H1 (cell line): Measurements from ENCODE around the gene GDPD4. TPM values are rescaled to one million over a fixed set of nuclear protein-coding genes. Genes with fewer than 3 reads are reported as not detected.

Experiments used
- CTCF ChIA-PET: fragments of 300-600 bp; sonication (Branson Sonifier 250); formaldehyde crosslinking; loops from one replicate; lab custom pipeline; 2021; ENCODE audit not compliant: partially characterized antibody; lab: Charles Lee
- POLR2A ChIA-PET: fragments of 300-600 bp; sonication (Branson Sonifier 250); formaldehyde crosslinking; loops from one replicate; lab custom pipeline; 2021; ENCODE audit warnings: inconsistent platforms; ENCODE audit not compliant: partially characterized antibody; lab: Charles Lee
- DNase-seq, 2 experiments: peaks; one replicate each; pipeline versions ENCODE4 v3.0.0 to v3.0.0-alpha.2; 2010 to 2022; ENCODE audit warnings: low spot score in 2 of 2, low read depth in 1 of 2, mixed read lengths in 1 of 2
- FAIRE-seq: peaks from 2 replicates; lab custom pipeline; 2011; peaks lifted over from hg19 to GRCh38; lab: Jason Lieb, UNC
- H2AFZ ChIP-seq: 2 replicates; pipeline ENCODE4 v1.8.1; 2012; ENCODE audit warnings: low read length, inconsistent platforms
- H2AK5ac ChIP-seq: 2 replicates; pipeline ENCODE4 v1.6.1; 2013; ENCODE audit warnings: low read depth, low read length
- H2BK120ac ChIP-seq: replicated peaks from 2 replicates; pipeline ENCODE3; 2013; ENCODE audit warnings: low read depth, low read length, inconsistent platforms
- H2BK12ac ChIP-seq: 2 replicates; pipeline ENCODE4 v1.6.1; 2013; ENCODE audit warnings: low read depth, low read length
- H2BK15ac ChIP-seq: 2 replicates; pipeline ENCODE4 v1.6.1; 2013; ENCODE audit warnings: low read length
- H2BK20ac ChIP-seq: 2 replicates; pipeline ENCODE4 v1.6.1; 2013; ENCODE audit warnings: low read length
- H2BK5ac ChIP-seq: 2 replicates; pipeline ENCODE4 v1.6.1; 2013; ENCODE audit warnings: low read depth, low read length
- H3K14ac ChIP-seq: 2 replicates; pipeline ENCODE4 v1.6.1; 2013; ENCODE audit warnings: inconsistent platforms; ENCODE audit not compliant: insufficient read length
- H3K18ac ChIP-seq: 2 replicates; pipeline ENCODE4 v1.6.1; 2013; ENCODE audit warnings: low read length; ENCODE audit errors: extremely low read depth
- H3K23ac ChIP-seq: 2 replicates; pipeline ENCODE4 v1.6.1; 2013; ENCODE audit warnings: inconsistent platforms; ENCODE audit not compliant: insufficient read length
- H3K23me2 ChIP-seq: 2 replicates; pipeline ENCODE4 v1.6.1; 2013; ENCODE audit warnings: low read depth, low read length
- H3K27ac ChIP-seq: 2 replicates; pipeline ENCODE4 v1.6.1; 2011; ENCODE audit warnings: low read depth, low read length, inconsistent platforms
- H3K27me3 ChIP-seq, 4 experiments: replicated peaks in 1 of 4; 1 replicate in 1 of 4; 2 replicates in 3 of 4; pipeline versions ENCODE4 v1.6.1 to v1.8.1; 2011 to 2013; ENCODE audit warnings: low read length in 3 of 4, mild to moderate bottlenecking in 3 of 4, inconsistent platforms in 2 of 4, mixed read lengths in 2 of 4, moderate library complexity in 1 of 4; ENCODE audit not compliant: control insufficient read depth in 3 of 4, insufficient read depth in 3 of 4; ENCODE audit errors: extremely low read depth in 1 of 4
- H3K36me3 ChIP-seq, 4 experiments: 2 replicates each; pipeline versions ENCODE4 v1.6.1 to v1.8.1; 2011 to 2013; ENCODE audit warnings: mild to moderate bottlenecking in 4 of 4, low read length in 3 of 4, moderate library complexity in 2 of 4, control low read depth in 1 of 4, inconsistent platforms in 1 of 4; ENCODE audit not compliant: insufficient read depth in 4 of 4, control insufficient read depth in 2 of 4
- H3K4ac ChIP-seq: replicated peaks from 2 replicates; pipeline ENCODE3; 2013; ENCODE audit warnings: low read length, low read depth, mixed read lengths, inconsistent platforms; ENCODE audit not compliant: insufficient read length
- H3K4me1 ChIP-seq, 4 experiments: replicated peaks in 1 of 4; 1 replicate in 1 of 4; 2 replicates in 3 of 4; pipeline versions ENCODE4 v1.6.1 to v1.8.1; 2011 to 2013; ENCODE audit warnings: low read length in 3 of 4, inconsistent platforms in 2 of 4, mixed read lengths in 1 of 4; ENCODE audit not compliant: insufficient read depth in 4 of 4, control insufficient read depth in 3 of 4
- H3K4me2 ChIP-seq, 2 experiments: 2 replicates each; pipeline versions ENCODE4 v1.6.1 to v1.8.1; 2011 to 2013; ENCODE audit warnings: low read depth in 2 of 2, low read length in 2 of 2, control low read depth in 1 of 2, inconsistent platforms in 1 of 2, mild to moderate bottlenecking in 1 of 2; ENCODE audit not compliant: insufficient read depth in 1 of 2
- H3K4me3 ChIP-seq, 4 experiments: fragments of 200-600, 300-600 bp in 1 of 4; sonication (generic), shearing (Covaris generic), sonication (Bioruptor Twin) in 1 of 4; 2 replicates each; pipeline versions ENCODE4 v1.5.1 to v1.8.1; 2011 to 2016; ENCODE audit warnings: low read length in 4 of 4, low read depth in 3 of 4, control low read depth in 2 of 4, inconsistent platforms in 2 of 4, mild to moderate bottlenecking in 2 of 4, mixed read lengths in 1 of 4, moderate library complexity in 1 of 4; ENCODE audit not compliant: insufficient read depth in 2 of 4; ENCODE audit errors: extremely low read depth in 1 of 4
- H3K56ac ChIP-seq: replicated peaks from 2 replicates; pipeline ENCODE3; 2013; ENCODE audit warnings: low read depth, mild to moderate bottlenecking, mixed read lengths, low read length, inconsistent platforms; ENCODE audit not compliant: insufficient read length
- H3K79me1 ChIP-seq: 2 replicates; pipeline ENCODE4 v1.6.1; 2013; ENCODE audit warnings: low read depth, low read length, control low read depth
- H3K79me2 ChIP-seq, 2 experiments: 2 replicates each; pipeline versions ENCODE4 v1.6.1 to v1.8.1; 2012 to 2013; ENCODE audit warnings: low read length in 2 of 2, mild to moderate bottlenecking in 2 of 2, inconsistent platforms in 1 of 2; ENCODE audit not compliant: insufficient read depth in 2 of 2, control insufficient read depth in 1 of 2
- H3K9ac ChIP-seq, 4 experiments: replicated peaks in 1 of 4; 1 replicate in 1 of 4; 2 replicates in 3 of 4; pipeline versions ENCODE4 v1.6.1 to v1.8.1; 2011 to 2013; ENCODE audit warnings: low read depth in 3 of 4, low read length in 3 of 4, control low read depth in 2 of 4, mild to moderate bottlenecking in 2 of 4, moderate library complexity in 2 of 4, inconsistent platforms in 1 of 4; ENCODE audit errors: extremely low read depth in 1 of 4
- H3K9me3 ChIP-seq, 2 experiments: 2 replicates each; pipeline versions ENCODE4 v1.6.1 to v1.8.1; 2012 to 2013; ENCODE audit warnings: mild to moderate bottlenecking in 2 of 2, moderate library complexity in 2 of 2, control low read depth in 1 of 2, inconsistent platforms in 1 of 2, low read depth in 1 of 2, low read length in 1 of 2, mixed read lengths in 1 of 2; ENCODE audit not compliant: insufficient read depth in 2 of 2
- H4K20me1 ChIP-seq, 2 experiments: replicated peaks in 1 of 2; 2 replicates each; pipeline versions ENCODE3 to v1.8.1; 2011 to 2013; ENCODE audit warnings: inconsistent platforms in 2 of 2, low read length in 2 of 2, mild to moderate bottlenecking in 1 of 2; ENCODE audit not compliant: insufficient read depth in 2 of 2, control insufficient read depth in 1 of 2
- H4K5ac ChIP-seq: 2 replicates; pipeline ENCODE4 v1.6.1; 2013; ENCODE audit warnings: low read length, low read depth, mixed read lengths, inconsistent platforms; ENCODE audit not compliant: insufficient read length
- H4K8ac ChIP-seq: 2 replicates; pipeline ENCODE4 v1.8.0; 2013; ENCODE audit warnings: mild to moderate bottlenecking, moderate library complexity, low read length, inconsistent platforms; ENCODE audit not compliant: insufficient read depth; ENCODE audit errors: extremely low read depth
- H4K91ac ChIP-seq: replicated peaks from 2 replicates; pipeline ENCODE3; 2013; ENCODE audit warnings: low read length, mixed read lengths, inconsistent platforms; ENCODE audit not compliant: insufficient read length
- CBX8 ChIP-seq: fragments of 300-800, 300-1000 bp; sonication (generic); IDR thresholded peaks from 2 replicates; pipeline ENCODE4 v1.7.1; 2016; ENCODE audit warnings: low read depth, low read length, borderline replicate concordance
- CHD1 ChIP-seq: IDR thresholded peaks from 2 replicates; pipeline ENCODE4 v1.6.1; 2012; ENCODE audit warnings: low read depth, low read length, improper control_type of control experiment
- FOSL1 ChIP-seq: IDR thresholded peaks from 2 replicates; pipeline ENCODE4 v1.6.1; 2011; ENCODE audit warnings: mild to moderate bottlenecking, low read depth, low read length, moderate library complexity; ENCODE audit not compliant: insufficient read depth
- HDAC2 ChIP-seq, 2 experiments: fragments of 300-600 bp in 1 of 2; sonication (generic) in 1 of 2; IDR thresholded peaks; 2 replicates each; pipeline ENCODE4 v1.6.1; 2011 to 2012; ENCODE audit warnings: low read depth in 2 of 2, low read length in 2 of 2, mild to moderate bottlenecking in 2 of 2, moderate library complexity in 2 of 2, borderline replicate concordance in 1 of 2, inconsistent platforms in 1 of 2
- NANOG ChIP-seq: IDR thresholded peaks from 2 replicates; pipeline ENCODE4 v1.6.1; 2011; ENCODE audit warnings: low read length, low read depth, mild to moderate bottlenecking, inconsistent platforms; ENCODE audit not compliant: insufficient read depth, poor library complexity, severe bottlenecking
- POLR2AphosphoS5 ChIP-seq: IDR thresholded peaks from 2 replicates; pipeline ENCODE4 v1.6.1; 2011; ENCODE audit warnings: low read depth, low read length
- POU5F1 ChIP-seq: IDR thresholded peaks from 2 replicates; pipeline ENCODE4 v1.6.1; 2011; ENCODE audit warnings: low read depth, mild to moderate bottlenecking, low read length, moderate library complexity
- TAF1 ChIP-seq: IDR thresholded peaks from 2 replicates; pipeline ENCODE4 v1.6.1; 2011; ENCODE audit warnings: mild to moderate bottlenecking, low read depth, low read length
- WGBS, 2 experiments: shearing (Covaris generic) in 1 of 2; methylation state at CpG; one replicate each; pipeline versions ENCODE4 v1.1.6 to v1.1.7; 2013 to 2015; ENCODE audit warnings: low lambda C conversion rate in 2 of 2, mixed read lengths in 2 of 2, inconsistent platforms in 1 of 2, low coverage in 1 of 2, missing lambda C conversion rate in 1 of 2; ENCODE audit not compliant: insufficient replicate concordance in 2 of 2, insufficient coverage in 1 of 2, insufficient read length in 1 of 2; ENCODE audit errors: extremely low coverage in 1 of 2, missing lambda C conversion rate in 1 of 2; 5-methylcytosine and 5-hydroxymethylcytosine counted together
- polyA plus RNA-seq, 7 experiments: library from polyadenylated mRNA; depleted of rRNA in 3 of 7; stranded (reverse) in 5 of 7; unstranded in 2 of 7; fragments of >200 nt in 5 of 7; fragments of 200-250 nt in 2 of 7; gene quantifications; 1 replicate in 5 of 7; 2 replicates in 1 of 7; 4 replicates in 1 of 7; pipeline versions ENCODE4 v1.2.1 to v1.2.3, GENCODE V29; 2011 to 2013; ENCODE audit warnings: missing spikeins in 2 of 7, mixed read lengths in 2 of 7
- total RNA-seq: library from RNA; stranded (reverse); fragmentation: NEBNext Ultra II Directional; extraction: Animal tissue kit (Norgen Biotek cat#: 25700); gene quantifications from 2 replicates; pipeline ENCODE4 v1.2.1, GENCODE V29; 2021

Gene GDPD4
- total and polyA plus RNA-seq, 2 of the 8 experiments (the other 6 are each of a cell fraction or from before 2014, with no cell fraction given), result not detected

DNA sequence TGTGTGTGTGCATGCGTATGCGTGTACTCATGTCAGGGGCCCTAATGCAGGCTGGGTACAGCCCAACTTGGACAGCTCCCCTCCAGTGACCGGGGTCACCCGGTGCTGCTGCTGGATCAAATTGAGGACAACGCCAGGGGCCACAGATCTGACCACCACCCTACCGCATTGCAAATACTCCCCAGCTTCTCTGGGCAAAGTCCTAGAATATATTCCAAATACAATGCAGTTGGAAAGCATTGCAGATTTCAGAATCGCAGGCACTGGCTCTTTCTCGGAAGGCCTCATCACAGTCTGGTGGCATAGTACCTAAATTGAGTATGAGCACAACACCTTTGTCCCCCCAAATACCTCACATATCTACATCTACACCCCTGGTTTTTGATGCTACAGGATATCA lies 130.2 kb downstream of the GDPD4 start:
- no peak overlapping the region for H3K14ac ChIP-seq
- whole genome bisulfite sequencing, 2 experiments, result 86% methylated on average over 8 of the region's 8 CpGs; no CpG with 5 or more reads in 1 of the 2 experiments
- ChIA-PET POLR2A (interaction anchor here (0.9 to 1.0 kb wide), 3 partner anchors 11 to 23 kb away, joined by 3 to 4 read pairs (median 3); no protein-coding TSS in a partner anchor), CTCF (interaction anchor here (0.9 to 15.1 kb wide), 13 partner anchors 11 to 130 kb away, joined by 3 to 187 read pairs (median 4); partner anchors contain the start of gene MYO7A)
- peaks cover 20 to 56% (median 32%) of the 10 kb centered on the region in 4 experiments for H3K4me1 ChIP-seq
- peak overlapping the region; percentile 97 for H2BK20ac ChIP-seq
- H3K27me3 ChIP-seq, result peaks cover 0 to 3% (median 0%) of the 10 kb centered on the region in 4 experiments; a peak in 1 of 7 replicates
- H4K20me1 ChIP-seq, result no peaks in the 10 kb centered on the region
- H3K4ac ChIP-seq, result peak overlapping the region; percentile 55
- H2BK12ac ChIP-seq, result peak overlapping the region; percentile 99; the same call in 1 of the 2 replicates
- H2AFZ ChIP-seq, result no peak overlapping the region
- peak overlapping the region; percentile 76; the same call in 1 of the 2 replicates for H2BK5ac ChIP-seq
- DNase-seq (no peak), FAIRE-seq (no peak)
- H3K36me3 ChIP-seq, result no peaks in the 10 kb centered on the region
- no peaks in the 10 kb centered on the region for H3K9me3 ChIP-seq
- H2BK120ac ChIP-seq, result peak overlapping the region; percentile 18
- peak overlapping the region; percentile 94 for H4K91ac ChIP-seq
- H3K4me2 ChIP-seq, result peak overlapping the region; percentile 29 to 58; a peak in 1 of 4 replicates
- H3K18ac ChIP-seq, result peak overlapping the region; percentile 66; the same call in 1 of the 2 replicates
- H3K79me1 ChIP-seq, result no peaks in the 10 kb centered on the region
- no peaks in the 10 kb centered on the region for H3K79me2 ChIP-seq
- no peaks in the 10 kb centered on the region for H3K23me2 ChIP-seq
- peak overlapping the region; percentile 99; the same call in 1 of the 2 replicates for H2BK15ac ChIP-seq
- no peak overlapping the region for H4K8ac ChIP-seq
- H3K4me3 ChIP-seq, result peak overlapping the region in 1 of 4 experiments; percentile 32; a peak in 1 of 8 replicates
- no peak overlapping the region for H3K9ac ChIP-seq
- peak overlapping the region; percentile 94 for H2AK5ac ChIP-seq
- no peak overlapping the region for H3K23ac ChIP-seq
- no peak overlapping the region for H3K56ac ChIP-seq
- H3K27ac ChIP-seq, result no peak overlapping the region
- H4K5ac ChIP-seq, result peak overlapping the region; percentile 48
- TF ChIP-seq TAF1 (no peak), CBX8 (no peak), HDAC2 (IDR thresholded peaks at IDR 0.05; ENCODE audit: borderline replicate concordance in 1 of 2, low read depth in 2 of 2, low read length in 2 of 2) (no peak), POLR2AphosphoS5 (no peak), POU5F1 (no peak), FOSL1 (no peak), NANOG (no peak), CHD1 (no peak)
